ENCODE data around the gene RPTOR.

RPTOR gene

DNA sequence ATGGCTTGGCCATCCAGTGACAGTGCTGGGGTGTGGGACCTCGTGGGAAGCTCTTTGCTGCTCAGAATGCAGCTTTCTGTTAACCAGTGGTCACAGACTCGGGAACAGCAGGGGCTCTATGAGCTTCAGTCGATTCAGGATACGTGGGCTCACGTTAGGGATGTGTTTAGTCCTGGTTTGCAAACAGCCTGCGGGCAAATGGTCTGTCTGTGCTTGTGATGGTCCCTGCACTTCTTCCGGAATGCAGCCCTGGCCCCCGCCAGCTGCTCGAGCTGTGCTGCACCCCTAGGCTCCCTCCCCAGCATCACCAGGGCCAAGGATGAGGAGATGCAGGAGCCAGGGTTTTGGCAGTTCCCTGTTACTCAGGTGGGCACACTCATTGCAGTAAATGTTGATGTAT, 274.2 kb downstream of the RPTOR start:
- DNase-seq (ENCODE audit: low read depth) = no peak

DNA sequence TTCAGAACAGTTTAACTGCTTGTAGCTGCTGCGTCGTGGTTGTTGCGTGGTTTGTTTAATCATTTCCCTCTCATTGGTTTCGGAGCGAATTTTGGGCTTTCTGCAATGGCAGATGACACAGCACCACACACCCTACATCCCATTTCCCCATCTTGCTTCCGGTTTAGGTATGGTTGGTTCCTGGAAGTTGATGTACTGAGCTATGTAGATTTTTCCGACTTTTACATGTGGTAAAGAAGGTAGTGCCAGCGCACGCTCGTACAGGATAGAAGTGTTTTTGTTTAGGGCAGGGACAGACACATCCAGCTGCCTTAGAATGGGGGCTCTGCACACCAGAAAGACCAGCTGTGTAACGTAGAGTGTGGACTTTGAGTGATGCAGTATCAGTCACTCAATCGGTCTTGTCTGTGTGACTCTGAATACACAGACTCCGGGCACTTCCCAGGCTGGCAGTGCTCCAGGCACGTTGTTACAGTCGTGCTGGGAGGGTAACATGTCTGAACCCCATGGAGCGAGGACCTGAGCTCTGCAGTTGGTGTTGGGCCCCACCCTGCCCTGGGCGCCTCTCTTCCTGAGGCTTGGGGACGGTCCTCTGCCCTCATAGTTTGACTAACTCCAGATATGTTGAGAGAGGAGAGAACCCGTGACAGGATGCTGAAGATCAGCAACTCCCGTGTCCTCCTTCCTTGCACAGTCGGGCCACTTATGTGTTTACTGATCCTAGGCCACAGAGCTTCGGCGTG, 275.0 kb downstream of the RPTOR start:
- no peak for DNase-seq (ENCODE audit: low read depth)

DNA sequence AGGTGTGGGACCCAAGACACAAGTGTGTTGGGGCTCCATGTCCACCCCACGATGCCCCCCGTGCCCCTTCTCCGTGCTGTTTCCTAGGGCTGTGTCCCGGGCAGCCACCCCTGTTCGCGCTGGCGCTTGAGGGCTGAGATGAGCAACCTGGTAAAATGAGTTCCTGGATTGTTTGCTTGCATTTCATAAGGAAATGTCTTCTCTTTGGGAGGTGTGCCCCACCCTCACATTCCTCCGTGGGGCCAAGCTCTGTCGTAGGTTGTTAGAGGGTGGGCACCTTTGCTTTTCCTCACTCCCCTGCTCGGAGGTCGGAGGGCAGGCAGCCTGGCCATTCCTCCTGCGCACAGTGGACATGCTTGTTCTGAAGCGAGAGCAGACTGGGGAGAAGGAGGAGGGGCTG, 275.7 kb downstream of the RPTOR start:
- no peak for DNase-seq (ENCODE audit: low read depth)

DNA sequence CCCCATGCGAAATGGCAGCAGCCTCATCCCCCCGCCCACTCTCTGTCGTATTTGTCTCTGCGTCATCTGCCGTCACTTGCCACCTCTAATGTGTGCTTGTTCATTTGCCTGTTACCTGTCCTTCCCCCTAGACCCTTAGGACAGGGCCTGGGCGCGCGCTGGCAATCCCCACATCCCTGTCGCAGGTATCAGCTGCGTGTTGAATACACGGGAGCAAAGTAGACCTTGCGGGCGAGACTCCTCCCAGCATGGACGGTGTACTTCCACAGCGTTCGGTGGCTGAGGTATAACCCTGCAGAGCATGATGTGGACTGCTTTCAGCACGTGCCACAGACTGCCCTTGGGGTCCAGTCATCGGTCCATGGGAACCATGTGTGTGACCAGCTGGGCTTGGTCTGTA, 276.9 kb downstream of the RPTOR start:
- no peak for DNase-seq (ENCODE audit: low read depth)

DNA sequence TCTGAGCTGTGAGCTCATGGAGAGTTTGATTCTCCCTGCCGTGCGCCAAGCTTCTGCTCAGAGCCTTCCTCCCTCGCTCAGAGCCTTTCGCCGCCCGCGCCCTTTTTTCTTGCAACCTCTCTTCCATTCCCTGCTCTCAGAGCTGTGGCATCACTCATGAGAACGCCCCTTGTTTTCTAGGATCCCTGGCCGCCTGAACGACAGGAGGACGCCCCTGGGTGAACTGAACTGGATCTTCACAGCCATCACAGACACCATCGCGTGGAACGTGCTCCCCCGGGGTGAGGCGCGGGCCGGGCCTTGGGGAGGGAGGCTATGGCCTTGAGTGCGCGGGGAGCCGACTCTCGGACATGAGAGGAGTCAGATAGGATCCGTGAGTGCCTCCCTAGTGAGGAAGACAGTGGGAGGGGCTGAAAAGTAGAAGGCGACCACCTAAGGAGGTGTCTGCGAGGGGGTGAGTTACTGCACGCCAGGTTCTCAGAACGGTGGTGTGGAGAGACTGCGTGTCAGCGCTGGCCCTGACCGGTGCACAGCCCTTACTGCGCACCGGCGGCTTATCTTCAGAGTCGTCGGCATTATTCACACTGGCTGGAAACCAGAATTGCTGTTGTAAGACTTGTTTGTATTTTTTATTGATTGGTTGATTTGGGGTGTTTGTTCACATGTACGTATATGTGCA, 277.5 kb downstream of the RPTOR start:
- no peak for DNase-seq (ENCODE audit: low read depth)

DNA sequence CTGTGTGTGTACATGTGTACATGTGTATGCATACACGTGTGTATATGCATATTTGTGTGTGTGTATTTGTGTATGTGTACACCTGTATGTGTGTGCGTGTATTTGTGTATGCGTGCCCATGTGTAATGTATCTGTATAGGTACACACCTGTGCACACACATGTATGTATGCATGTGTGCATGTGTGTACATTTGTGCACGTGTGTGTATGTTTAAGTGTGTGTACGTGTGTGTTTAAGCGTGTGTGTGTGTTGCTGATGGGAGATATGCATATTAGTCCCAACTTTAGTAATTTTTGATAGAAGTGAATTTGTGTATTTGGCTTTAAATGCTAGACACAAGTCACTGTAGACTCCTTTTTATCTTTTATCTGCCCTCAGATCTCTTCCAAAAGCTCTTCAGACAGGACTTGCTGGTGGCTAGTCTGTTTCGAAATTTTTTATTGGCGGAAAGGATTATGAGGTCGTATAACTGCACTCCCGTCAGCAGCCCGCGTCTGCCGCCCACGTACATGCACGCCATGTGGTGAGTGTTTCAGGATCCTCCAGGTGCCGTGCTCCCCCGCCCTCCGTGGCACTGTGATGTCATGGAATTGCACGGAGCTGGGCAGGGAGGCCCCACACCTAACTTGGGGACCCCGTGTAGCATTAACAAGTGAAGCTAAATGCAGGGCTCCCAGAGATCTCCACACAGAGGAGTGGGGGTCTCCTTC, 278.2 kb downstream of the RPTOR start:
- no peak for DNase-seq (ENCODE audit: low read depth)

DNA sequence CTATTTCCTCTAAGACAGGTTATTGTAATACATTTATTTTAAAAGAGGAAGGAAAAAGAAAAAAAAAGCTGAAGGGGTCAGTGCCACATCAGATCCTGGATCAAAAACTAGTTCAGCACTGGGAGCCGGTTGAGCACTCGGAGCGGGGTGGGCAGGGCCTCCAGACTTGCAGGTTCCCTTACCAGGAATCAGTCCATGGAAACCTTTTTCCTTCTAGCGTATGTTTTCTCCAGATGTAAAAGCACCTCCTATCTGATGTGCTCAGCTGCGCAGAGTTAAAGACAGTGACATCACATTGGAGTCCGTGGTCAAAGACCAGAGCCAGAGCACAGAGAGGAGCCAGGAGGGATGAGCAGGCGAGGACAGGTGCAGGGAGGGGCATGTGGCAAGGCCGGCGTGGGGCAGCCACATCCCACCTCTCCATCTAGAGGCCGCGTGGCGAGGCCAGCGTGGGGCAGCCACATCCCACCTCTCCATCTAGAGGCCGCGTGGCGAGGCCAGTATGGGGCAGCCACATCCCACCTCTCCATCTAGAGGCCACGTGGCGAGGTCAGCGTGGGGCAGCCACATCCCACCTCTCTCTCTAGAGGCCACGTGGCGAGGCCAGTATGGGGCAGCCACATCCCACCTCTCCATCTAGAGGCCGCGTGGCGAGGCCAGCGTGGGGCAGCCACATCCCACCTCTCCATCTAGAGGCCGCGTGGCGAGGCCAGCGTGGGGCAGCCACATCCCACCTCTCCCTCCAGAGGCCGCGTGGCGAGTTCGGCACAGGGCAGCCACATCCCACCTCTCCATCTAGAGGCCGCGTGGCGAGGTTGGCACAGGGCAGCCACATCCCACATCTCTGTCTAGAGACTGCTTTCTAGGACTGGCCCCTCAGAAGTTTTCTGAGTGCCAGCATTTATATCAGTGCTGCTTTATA, 280.2 kb downstream of the RPTOR start:
- no peak for DNase-seq (ENCODE audit: low read depth)

DNA sequence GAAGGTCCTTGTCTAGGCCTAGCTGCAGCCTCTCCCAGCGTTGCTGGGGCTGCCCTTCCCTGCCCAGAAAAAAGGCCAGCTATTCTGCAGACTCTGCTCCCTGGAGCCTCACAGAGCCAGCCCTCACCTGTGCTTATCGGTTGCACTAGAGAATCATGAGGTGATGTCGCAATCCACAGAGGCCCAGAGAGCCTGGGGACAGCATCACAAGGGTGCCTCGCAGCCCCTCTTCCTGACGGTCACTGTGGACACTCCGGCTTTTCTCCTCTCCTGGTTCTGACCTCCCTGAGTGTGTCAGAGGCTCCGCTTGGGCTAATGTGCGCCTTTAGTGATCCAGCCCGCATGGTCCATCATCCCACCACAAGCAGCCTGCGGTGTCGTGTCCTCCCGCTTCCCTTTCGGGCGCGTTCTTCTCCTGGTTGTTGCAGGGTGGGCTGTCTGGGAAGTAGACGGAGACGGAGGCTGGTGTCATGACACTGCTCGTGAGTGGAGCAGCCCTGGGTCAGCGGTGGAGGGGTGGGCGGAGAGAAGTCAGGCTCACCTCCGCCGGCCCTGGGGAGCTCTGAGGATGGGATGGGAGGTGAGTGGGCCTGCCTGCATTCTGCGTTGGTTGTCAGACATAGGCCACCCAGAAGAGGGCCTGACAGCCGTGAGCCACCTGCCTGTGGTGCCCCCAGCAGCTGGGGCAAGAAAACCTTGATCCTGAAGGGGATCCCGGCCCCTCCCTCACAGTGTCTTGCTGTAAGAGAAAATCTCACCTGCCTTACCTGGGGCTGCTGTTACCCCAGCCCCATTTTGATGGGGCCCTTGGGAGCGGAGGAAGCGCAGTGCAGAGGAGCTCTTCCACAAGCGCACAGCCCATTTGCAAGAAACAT, 281.1 kb downstream of the RPTOR start:
- no peak for DNase-seq (ENCODE audit: low read depth)

DNA sequence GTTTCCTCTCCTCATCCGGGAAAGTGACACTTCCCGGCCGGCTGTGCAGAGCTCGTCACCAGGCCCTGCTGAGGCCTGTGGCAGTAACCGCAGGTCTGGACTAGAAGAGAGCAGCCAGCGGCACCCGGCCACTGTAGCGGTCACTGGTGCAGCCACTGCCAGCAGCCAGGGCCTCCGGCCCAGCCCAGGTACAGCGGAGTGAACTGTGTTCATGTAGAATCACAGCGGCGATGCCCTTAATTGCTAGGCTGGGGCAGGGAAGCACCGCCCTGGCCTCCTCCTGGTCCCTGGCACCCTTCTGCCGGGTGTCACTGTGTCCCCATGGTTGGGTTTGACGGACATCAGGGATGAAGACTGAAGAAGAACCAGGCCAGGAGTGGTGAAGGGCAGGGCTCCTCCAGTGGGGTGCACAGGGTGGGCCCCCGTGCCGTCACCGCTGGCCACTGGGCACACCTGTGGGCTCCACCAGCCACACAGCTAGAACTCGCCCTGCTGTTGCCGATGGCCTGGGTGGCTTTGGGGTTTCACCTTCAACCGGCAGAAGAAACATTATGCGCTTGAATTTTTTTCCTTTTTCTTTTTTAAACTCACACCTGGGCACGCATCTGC, 281.8 kb downstream of the RPTOR start:
- DNase-seq (ENCODE audit: low read depth) = no peak

DNA sequence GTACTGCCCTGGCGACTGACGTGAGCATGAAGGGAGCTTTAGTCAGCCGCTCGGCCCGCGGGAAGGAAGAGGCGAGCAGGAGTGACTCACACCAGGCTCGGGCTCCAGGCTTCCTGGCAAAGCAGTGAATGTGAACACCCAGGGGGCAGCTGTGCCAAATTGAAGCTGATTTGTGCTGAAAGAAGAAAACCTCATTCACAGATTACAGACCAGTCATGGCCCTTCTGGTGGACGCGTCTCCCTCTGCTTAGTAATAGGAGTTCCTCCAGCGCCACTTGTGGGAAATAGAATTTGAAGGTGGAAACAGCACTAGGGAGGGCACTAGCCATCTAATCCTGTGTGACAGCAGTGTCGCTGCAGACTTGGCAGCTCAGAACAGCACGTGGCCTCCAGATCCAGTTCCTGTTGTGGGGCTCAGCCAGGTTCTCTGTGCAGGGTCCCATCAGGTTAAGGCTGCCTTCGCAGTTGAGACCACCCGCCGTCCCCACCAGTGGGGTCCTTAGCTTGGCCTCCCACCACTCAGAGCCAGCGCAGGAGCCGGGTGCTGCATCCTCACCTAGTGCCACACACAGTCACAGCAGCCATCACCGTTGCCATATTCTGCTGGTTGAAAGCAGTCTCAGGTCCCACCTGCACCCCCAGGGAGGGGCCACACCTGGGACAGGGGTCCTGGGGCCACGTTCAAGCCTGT, 282.5 kb downstream of the RPTOR start:
- peak; percentile 86 for DNase-seq (ENCODE audit: low read depth)

DNA sequence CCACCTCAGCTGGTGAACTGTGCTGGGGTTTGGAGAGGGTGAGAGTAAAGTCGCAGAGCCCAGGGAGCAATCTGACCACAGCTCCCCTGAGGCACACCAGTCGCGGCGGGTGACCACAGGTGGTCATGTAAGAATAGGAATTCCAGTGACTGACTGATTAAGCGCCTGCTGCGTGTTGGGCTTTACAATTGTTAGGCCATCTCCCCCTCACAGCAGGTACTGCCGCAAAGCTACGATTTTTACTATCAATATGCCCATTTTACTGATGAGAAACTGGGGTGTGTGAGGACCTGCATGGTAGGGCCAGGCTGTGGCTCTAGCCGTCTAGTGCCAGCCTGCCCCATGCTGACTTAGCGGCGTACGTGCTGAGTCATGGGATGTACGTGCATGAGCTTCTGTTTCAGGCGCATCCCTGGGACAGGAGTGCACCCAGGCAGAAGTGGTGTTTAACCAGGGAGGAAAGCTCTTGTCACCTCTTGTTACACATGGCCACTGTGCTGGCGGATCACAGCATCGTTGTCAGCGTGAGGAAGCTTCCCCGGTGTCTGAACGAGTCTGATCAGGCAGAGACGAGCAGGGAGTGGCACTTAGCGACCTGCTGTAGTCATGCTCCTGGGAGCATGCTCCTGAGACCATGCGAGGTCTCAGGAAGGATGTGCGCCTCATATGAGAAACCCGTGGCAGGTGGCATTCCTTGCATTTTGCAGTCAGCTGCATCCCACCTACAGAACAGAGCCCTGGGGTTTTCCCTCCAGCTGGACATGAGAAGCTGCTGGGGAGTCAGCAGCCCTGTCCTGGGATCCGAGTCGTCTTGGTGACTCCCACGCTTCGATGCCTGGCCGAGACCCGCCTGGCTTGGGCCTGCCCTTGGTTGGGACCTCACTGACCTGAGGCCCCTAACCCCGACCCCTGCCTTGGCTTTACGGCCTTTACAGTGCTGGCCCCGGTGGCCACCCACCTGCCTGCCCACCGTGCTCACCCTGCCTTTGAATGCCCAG, 283.3 kb downstream of the RPTOR start:
- DNase-seq (ENCODE audit: low read depth) = no peak

DNA sequence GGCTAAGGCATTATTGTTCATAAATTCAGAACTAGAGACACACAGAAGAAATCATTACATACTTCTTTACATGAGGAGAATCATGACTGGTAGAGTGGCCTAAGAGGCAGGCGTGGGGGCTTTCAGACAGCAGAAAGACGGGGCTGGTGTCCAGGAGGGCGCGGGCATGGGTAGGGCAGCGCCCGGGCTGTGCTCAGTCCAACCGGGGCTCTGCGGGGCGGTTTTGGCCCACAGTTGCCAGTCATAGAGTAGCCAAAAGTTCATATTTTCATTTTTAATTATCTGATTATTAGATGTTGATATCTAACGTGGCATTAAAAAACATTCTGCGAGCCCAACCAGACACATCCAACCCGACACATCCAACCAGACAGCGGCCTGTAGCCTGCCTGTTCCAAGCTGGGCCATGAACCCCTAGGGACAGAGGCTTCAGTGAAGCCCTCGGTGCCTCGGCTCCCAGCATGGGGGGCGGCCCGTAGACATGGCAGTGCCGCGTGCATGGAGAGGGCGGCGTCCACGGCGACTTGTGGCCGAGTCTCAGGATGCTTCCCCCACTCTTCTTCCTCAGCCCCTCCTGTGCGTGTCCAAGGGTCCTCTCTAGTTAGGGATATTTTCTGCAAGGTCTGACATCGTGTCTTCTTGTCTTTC, 284.7 kb downstream of the RPTOR start:
- DNase-seq (ENCODE audit: low read depth) = no peak

DNA sequence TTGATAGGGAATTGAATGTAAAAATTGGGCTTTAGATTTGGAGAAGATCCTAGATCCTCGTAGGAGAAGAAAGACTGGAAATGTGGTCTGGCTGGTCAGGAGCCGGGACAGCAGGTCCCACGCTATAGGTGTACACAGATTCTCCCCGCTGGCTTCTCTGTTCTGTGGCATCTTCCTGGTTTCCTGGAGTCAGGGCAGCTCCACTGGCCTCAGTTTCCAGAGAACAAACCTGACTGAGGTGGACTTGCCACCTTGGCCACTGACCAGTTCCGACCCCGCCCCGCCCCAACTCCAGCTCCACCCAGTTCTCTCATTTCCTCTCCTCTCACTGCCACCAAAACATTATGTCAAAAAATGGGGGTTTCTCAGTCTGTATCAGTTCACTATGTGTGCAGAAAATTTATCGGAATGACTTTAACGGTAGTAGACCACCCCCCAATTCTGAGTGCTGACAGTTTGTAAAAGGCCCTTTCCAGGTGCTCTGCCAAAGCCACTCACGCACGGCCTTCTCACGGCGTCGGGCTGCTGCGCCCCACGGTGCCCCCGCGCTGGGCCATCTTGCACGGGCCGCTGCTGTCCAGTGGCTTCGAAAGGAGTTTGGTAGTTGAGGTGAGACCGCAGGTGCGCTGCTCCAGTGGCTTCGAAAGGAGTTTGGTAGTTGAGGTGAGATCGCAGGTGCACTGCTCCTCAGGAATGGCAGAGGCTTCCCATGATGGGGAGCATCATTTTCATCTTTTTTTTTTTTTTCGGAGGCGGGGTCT, 285.6 kb downstream of the RPTOR start:
- DNase-seq (ENCODE audit: low read depth) = no peak

DNA sequence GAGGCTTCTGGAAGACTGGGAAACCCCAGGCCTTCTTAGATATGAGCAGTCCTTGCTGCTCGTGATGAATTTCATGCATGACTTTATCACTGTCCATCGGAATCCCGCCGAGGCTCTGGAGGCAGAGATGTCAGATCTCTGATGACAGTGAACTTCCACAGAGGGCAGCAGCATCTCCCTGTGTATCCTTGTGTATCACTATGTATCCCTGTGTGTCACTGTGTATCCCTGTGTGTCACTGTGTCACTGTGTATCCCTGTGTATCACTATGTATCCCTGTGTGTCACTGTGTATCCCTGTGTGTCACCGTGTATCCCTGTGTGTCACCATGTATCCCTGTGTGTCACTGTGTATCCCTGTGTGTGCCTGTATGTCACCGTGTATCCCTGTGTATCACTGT, 286.9 kb downstream of the RPTOR start:
- DNase-seq (ENCODE audit: low read depth) = no peak

DNA sequence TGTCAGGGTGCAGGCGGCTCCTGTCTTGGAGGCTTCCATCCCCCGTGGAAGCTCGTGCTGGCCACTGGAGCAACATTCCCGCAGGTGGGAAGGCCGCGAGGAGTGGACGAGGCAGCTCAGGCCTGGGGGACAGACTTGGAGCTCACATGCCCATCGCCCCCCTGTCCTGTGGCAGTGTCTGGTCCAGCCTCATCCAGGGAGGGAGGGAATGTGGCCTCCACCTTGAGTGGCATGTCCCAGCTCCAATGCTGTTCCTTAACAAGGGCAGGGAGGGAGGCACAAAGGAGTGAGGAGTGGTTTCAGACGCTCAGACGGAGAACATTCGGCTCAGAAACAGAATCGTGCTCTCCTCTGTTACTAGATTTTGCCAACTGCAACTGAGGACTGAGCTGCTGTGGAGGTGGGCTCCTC, 287.6 kb downstream of the RPTOR start:
- DNase-seq (ENCODE audit: low read depth) = peak; percentile 49

DNA sequence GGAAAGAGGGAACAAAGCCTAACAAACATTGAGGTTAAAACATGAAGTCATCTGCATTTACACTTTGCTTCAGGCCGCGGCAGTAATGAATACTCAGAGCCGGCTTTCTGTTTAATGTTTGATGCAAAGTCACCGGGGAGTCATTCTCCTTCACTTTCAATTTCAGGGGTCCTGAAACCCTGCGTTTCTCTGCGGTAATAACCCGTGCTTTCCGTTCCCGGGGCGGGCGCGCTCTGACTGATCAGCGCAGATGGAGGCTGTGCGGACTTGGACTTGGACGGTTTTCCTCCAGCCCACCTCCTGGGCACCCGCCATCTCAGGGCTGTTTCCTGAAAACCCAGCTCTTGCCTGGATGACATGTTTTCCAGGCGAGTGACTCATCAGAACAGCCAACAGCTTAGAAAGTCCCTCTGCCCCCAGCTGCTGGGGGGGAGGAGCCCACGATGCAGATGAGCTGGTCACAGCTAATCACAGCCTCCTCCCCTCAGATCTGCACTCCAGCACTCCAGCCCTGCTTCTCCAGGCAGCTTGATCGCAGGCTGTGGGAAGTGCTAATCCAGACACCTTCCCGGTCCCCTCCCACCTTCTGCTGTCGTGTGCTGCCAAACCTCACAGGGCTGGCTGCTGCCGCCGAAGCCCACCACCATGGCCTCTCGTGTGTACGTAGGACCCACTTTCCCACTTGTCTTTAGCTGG, 288.4 kb downstream of the RPTOR start:
- DNase-seq (ENCODE audit: low read depth) = peak; percentile 97

Measured in fibroblast of the conjunctiva (primary cell).